LNCaP clone FGC (cell line): ENCODE measurements around the gene SESN2.

Source experiments
- DNase-seq: peaks from one replicate; pipeline ENCODE4 v3.0.0-alpha.2; 2011; ENCODE audit warnings: low read depth
- H3K4me3 ChIP-seq: 2 replicates; pipeline ENCODE4 v1.5.1; 2011; ENCODE audit warnings: mild to moderate bottlenecking, low read depth, low read length, control low read depth
- TF ChIP-seq, protein P1 (sequence below): IDR thresholded peaks from 2 replicates; pipeline ENCODE4 v1.5.1; 2012; ENCODE audit warnings: mild to moderate bottlenecking; ENCODE audit not compliant: control insufficient read depth, insufficient read depth; ENCODE audit errors: extremely low read depth

Gene SESN2

DNA sequence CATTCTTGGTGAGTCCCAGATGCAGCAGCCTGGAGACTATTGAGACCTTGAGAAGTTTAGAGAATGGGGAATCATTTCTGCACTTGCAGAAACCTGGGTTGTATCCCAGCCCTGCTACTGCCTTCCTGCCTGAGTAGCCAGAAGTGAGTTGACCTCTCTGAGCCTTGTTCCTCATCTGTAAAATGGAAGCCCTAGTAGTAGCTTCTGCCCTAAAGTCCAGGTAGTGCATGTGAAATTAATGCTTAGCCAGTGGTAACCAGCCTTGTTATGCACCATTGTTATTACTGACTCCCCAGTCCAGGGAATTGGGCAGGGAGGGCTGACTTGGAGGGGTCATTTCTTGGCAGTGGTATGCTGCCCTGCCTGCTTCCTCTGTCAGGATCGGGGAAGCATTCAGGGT, 5.6 kb downstream of the SESN2 start:
- TF ChIP-seq, protein P1, sequence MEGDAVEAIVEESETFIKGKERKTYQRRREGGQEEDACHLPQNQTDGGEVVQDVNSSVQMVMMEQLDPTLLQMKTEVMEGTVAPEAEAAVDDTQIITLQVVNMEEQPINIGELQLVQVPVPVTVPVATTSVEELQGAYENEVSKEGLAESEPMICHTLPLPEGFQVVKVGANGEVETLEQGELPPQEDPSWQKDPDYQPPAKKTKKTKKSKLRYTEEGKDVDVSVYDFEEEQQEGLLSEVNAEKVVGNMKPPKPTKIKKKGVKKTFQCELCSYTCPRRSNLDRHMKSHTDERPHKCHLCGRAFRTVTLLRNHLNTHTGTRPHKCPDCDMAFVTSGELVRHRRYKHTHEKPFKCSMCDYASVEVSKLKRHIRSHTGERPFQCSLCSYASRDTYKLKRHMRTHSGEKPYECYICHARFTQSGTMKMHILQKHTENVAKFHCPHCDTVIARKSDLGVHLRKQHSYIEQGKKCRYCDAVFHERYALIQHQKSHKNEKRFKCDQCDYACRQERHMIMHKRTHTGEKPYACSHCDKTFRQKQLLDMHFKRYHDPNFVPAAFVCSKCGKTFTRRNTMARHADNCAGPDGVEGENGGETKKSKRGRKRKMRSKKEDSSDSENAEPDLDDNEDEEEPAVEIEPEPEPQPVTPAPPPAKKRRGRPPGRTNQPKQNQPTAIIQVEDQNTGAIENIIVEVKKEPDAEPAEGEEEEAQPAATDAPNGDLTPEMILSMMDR, result no peak
- DNase-seq, result no peak

DNA sequence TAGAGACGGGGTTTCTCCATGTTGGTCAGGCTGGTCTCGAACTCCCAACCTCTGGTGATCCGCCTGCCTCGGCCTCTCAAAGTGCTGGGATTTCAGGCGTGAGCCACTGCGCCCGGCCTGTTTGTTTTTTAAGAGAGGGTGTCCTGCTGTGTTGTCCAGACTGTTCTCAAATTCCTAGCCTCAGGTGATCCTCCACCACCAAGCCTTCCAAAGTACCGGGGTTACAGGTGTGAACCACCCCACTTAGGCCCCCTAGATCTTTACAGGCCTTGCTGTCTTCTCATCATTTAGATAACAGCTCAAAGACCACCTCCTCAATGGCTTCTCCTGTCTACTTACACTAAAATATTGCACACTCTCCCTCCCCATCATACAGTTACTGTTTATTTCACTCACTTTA, 6.3 kb downstream of the SESN2 start:
- TF ChIP-seq, protein P1, result no peak
- DNase-seq, result no peak
- no peak overlapping the region for H3K4me3 ChIP-seq

More for the DNA sequence above, 5.6 kb downstream of the SESN2 start:
- H3K4me3 ChIP-seq, result no peak overlapping the region

DNA sequence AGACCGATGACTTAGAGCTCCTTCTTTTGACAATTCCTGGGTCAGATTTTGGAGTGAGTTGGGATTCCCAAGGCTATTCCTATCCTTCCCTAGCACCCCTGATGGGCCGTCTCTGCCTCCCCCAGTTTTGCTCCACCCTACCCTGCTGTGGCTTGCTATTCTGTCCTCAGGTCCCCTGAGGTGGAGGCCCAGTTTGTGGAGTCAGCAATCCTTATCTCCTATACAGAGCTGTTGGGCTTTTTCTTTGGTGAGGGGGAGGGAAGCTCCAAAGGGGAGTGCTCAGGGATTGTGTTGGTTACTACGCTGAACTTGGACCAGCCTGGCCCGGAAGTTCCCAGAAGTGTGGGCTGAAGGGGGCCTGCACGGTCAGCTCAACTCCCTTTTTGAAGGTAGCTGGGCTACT, 7.6 kb downstream of the SESN2 start:
- TF ChIP-seq, protein P1, result no peak
- no peak overlapping the region for H3K4me3 ChIP-seq
- DNase-seq, result no peak

DNA sequence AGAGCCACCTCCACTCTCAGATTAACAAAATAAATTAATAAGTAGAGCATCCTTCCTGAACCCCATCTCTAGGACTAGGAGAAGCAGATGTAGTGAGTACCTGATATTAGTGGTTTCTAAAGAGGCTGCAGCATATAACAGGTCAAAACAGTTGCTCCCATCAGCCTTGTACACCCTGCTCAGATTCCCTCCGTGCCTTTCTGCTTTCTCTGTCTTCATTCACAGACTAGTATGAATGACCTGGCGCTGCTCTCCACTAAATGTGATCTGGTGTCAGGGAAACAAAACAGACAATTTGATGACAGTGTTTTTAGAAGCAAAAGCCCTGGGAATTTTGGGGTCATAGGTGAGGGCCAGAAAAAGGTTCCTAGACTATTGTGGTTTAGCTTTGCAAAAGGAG, 8.3 kb downstream of the SESN2 start:
- TF ChIP-seq, protein P1, result no peak
- DNase-seq, result no peak
- no peak overlapping the region for H3K4me3 ChIP-seq

DNA sequence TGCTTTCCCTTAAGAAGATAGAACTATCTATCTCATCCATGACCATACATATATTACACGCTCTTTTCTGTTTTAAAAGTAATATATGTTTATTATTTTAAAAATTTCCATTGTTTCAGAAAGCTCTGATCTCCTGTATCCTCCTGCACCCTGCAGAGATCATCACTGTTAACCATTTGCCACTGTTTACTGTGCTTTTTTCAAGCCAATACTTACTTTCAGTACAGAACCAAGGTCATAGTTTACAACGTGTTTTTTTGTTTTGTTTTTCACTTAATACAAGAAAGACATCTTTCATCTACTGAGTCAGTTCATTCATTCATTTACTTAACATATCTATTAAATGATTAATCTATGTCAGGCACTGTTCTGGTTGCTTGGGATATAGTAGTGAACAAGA, 10.2 kb downstream of the SESN2 start:
- DNase-seq, result no peak
- TF ChIP-seq, protein P1, result no peak
- no peak overlapping the region for H3K4me3 ChIP-seq

DNA sequence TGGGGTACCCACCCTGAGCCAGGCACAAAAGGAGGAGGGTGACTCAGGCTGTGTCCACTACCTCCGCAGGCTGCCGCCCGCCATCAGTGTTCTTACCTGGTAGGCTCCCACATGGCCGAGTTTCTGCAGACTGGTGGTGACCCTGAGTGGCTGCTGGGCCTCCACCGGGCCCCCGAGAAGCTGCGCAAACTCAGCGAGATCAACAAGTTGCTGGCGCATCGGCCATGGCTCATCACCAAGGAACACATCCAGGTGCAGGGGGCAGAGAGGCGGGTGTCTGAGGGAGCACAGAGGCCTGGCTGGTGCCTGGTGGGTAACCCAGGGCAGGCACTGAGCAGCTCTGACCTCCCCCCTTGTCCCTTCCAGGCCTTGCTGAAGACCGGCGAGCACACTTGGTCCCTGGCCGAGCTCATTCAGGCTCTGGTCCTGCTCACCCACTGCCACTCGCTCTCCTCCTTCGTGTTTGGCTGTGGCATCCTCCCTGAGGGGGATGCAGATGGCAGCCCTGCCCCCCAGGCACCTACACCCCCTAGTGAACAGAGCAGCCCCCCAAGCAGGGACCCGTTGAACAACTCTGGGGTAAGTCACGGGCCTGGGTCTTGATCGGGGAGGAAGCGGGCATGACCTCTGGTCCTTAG, 13.0 kb downstream of the SESN2 start:
- DNase-seq, result no peak
- H3K4me3 ChIP-seq, result no peak overlapping the region
- TF ChIP-seq, protein P1, result no peak

DNA sequence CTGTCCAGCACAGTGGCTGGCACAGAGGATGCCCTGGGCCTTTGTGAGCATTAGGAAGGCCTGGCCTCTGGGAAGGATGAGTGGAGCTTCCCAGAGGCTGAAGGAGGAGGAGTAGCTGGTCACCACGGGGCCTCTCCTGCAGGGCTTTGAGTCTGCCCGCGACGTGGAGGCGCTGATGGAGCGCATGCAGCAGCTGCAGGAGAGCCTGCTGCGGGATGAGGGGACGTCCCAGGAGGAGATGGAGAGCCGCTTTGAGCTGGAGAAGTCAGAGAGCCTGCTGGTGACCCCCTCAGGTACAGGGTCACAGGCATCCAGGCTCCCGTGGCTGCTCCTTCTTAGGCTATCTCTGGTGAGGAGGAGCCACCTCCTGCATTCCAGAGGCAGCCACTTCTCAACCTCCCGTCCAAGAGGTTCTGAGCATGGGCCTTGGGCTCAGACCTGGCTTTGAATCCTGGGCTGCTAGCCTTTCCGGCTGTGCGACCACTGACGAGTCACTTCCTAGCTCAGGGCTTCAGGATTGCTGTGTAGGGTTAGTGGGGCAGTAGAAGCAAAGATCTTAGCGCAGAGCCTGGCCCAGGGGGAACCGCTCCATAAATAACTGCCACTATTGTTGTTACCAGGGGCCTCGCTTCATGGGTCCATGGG, 14.0 kb downstream of the SESN2 start:
- TF ChIP-seq, protein P1, result no peak
- DNase-seq, result no peak
- H3K4me3 ChIP-seq, result no peak overlapping the region
